Kasumi-1 (cell line): ENCODE results near the gene INTS1.

Experiments
- DNase-seq, 2 experiments: peaks; one replicate each; lab custom pipeline; 2025; lab: John Stamatoyannopoulos, UW

The INTS1 gene

GRCh38 chr7:1503390-1503789 is 799 bp downstream of the INTS1 start:
- DNase-seq = no peak

- no peak for DNase-seq
Measured at GRCh38 chr7:1502845-1503244, 1.3 kb downstream of the INTS1 start.

GRCh38 chr7:1501487-1502270 is 2.5 kb downstream of the INTS1 start:
- no peak for DNase-seq

- DNase-seq = no peak
Measured at GRCh38 chr7:1500064-1500807, 4.0 kb downstream of the INTS1 start.

GRCh38 chr7:1499367-1500029 is 4.7 kb downstream of the INTS1 start:
- DNase-seq = no peak

- DNase-seq = no peak
Measured at GRCh38 chr7:1498370-1499305, 5.6 kb downstream of the INTS1 start.

GRCh38 chr7:1497293-1497927 is 6.8 kb downstream of the INTS1 start:
- no peak for DNase-seq

GRCh38 chr7:1496531-1497292 is 7.5 kb downstream of the INTS1 start:
- no peak for DNase-seq

- no peak for DNase-seq
Measured at GRCh38 chr7:1495564-1496242, 8.5 kb downstream of the INTS1 start.

GRCh38 chr7:1494866-1495563 is 9.2 kb downstream of the INTS1 start:
- DNase-seq = no peak

GRCh38 chr7:1494447-1494846 is 9.7 kb downstream of the INTS1 start:
- DNase-seq = no peak

GRCh38 chr7:1493571-1493970 is 10.6 kb downstream of the INTS1 start:
- no peak for DNase-seq

- DNase-seq = no peak
Measured at GRCh38 chr7:1493129-1493528, 11.1 kb downstream of the INTS1 start.

- DNase-seq = no peak
Measured at GRCh38 chr7:1492640-1493039, 11.5 kb downstream of the INTS1 start.

GRCh38 chr7:1492221-1492620 is 12.0 kb downstream of the INTS1 start:
- no peak for DNase-seq

GRCh38 chr7:1490837-1491236 is 13.4 kb downstream of the INTS1 start:
- no peak for DNase-seq

GRCh38 chr7:1489336-1489735 is 14.9 kb downstream of the INTS1 start:
- DNase-seq = no peak

GRCh38 chr7:1488016-1488415 is 16.2 kb downstream of the INTS1 start:
- no peak for DNase-seq

GRCh38 chr7:1487466-1487865 is 16.7 kb downstream of the INTS1 start:
- DNase-seq = no peak
